ENCODE data around the gene HDAC4.
A peak's percentile ranks its signal among the peaks of the same experiment; 100 is the strongest.

The HDAC4 gene

GRCh38 chr2:239266779-239267287, 134.0 kb downstream of the HDAC4 start:
- Histone ChIP-seq H3K4me3 (ENCODE audit: low read depth, low read length) (no peak overlapping the region), H3K36me3 (replicated peaks) (no peaks in the 10 kb centered on the region), H3K27ac (no peak overlapping the region), H3K27me3 (replicated peaks) (no peaks in the 10 kb centered on the region)
- DNase-seq = no peak
- in situ Hi-C loops (cut with HindIII; ENCODE audit: low pct_ligation_motif_present, low sequenced_read_pairs) = no loop called here
- TF ChIP-seq CTCF (IDR thresholded peaks at IDR 0.05; ENCODE audit: low read depth, low read length, missing control alignments) = no peak

- no peak for DNase-seq
- Histone ChIP-seq H3K27ac (no peak overlapping the region), H3K27me3 (replicated peaks) (no peaks in the 10 kb centered on the region), H3K36me3 (replicated peaks) (no peaks in the 10 kb centered on the region), H3K4me3 (ENCODE audit: low read depth, low read length) (no peak overlapping the region)
- in situ Hi-C loops (cut with HindIII; ENCODE audit: low pct_ligation_motif_present, low sequenced_read_pairs) = no loop called here
- no peak for TF ChIP-seq CTCF (IDR thresholded peaks at IDR 0.05; ENCODE audit: low read depth, low read length, missing control alignments)
Measured at GRCh38 chr2:239266434-239266766, 134.4 kb downstream of the HDAC4 start.

GRCh38 chr2:239265681-239266433, 135.0 kb downstream of the HDAC4 start:
- no peak for DNase-seq
- no peak for TF ChIP-seq CTCF (IDR thresholded peaks at IDR 0.05; ENCODE audit: low read depth, low read length, missing control alignments)
- no peak overlapping the region for H3K27ac ChIP-seq
- H3K27me3 ChIP-seq (replicated peaks) = no peaks in the 10 kb centered on the region
- no peak overlapping the region for H3K4me3 ChIP-seq (ENCODE audit: low read depth, low read length)
- H3K36me3 ChIP-seq (replicated peaks) = no peaks in the 10 kb centered on the region
- in situ Hi-C loops (cut with HindIII; ENCODE audit: low pct_ligation_motif_present, low sequenced_read_pairs) = no loop called here

GRCh38 chr2:239264838-239265651, 135.8 kb downstream of the HDAC4 start:
- DNase-seq = peak; percentile 59
- Histone ChIP-seq H3K27me3 (replicated peaks) (no peaks in the 10 kb centered on the region), H3K27ac (no peak overlapping the region), H3K36me3 (replicated peaks) (no peaks in the 10 kb centered on the region), H3K4me3 (ENCODE audit: low read depth, low read length) (no peak overlapping the region)
- in situ Hi-C loops (cut with HindIII; ENCODE audit: low pct_ligation_motif_present, low sequenced_read_pairs) = no loop called here
- no peak for TF ChIP-seq CTCF (IDR thresholded peaks at IDR 0.05; ENCODE audit: low read depth, low read length, missing control alignments)

- Histone ChIP-seq H3K27ac (no peak overlapping the region), H3K4me3 (ENCODE audit: low read depth, low read length) (no peak overlapping the region), H3K36me3 (replicated peaks) (no peaks in the 10 kb centered on the region), H3K27me3 (replicated peaks) (no peaks in the 10 kb centered on the region)
- in situ Hi-C loops (cut with HindIII; ENCODE audit: low pct_ligation_motif_present, low sequenced_read_pairs) = no loop called here
- TF ChIP-seq CTCF (IDR thresholded peaks at IDR 0.05; ENCODE audit: low read depth, low read length, missing control alignments) = no peak
- no peak for DNase-seq
Measured at GRCh38 chr2:239264492-239264837, 136.4 kb downstream of the HDAC4 start.
